ENCODE results near the gene GORASP1.
"Not testable (repeated sequence)": the region's sequence is repeated elsewhere in the genome, so short reads cannot be mapped to it uniquely, and the experiment has no call there.

Gene GORASP1

GRCh38 chr3:39061228-39061627 is 46.2 kb downstream of the GORASP1 start:
- not testable (repeated sequence) for DNase-seq

GRCh38 chr3:39056151-39056550 is 51.3 kb downstream of the GORASP1 start:
- no peak for DNase-seq

- no peak for DNase-seq
Measured at GRCh38 chr3:39053696-39054095, 53.7 kb downstream of the GORASP1 start.

- DNase-seq = no peak
Measured at GRCh38 chr3:39052583-39052982, 54.8 kb downstream of the GORASP1 start.

GRCh38 chr3:39051649-39052561 is 55.5 kb downstream of the GORASP1 start, which contains the start of the genes SCN11A and WDR48:
Gene SCN11A, minus strand, starts transcription at chr3:39051944. Its CDS starts 101,582 bp downstream, at chr3:38950362.
Gene WDR48, plus strand, starts transcription at chr3:39052016. Its CDS starts 10 bp downstream, at chr3:39052026.
- peak; percentile 92 for DNase-seq

- no peak for DNase-seq
Measured at GRCh38 chr3:39050029-39050428, 57.4 kb downstream of the GORASP1 start.
